Esophagus squamous epithelium (tissue), 4 donors: ENCODE measurements around the gene ASF1A.

ENCODE experiments used
- CTCF ChIP-seq, 6 experiments: fragments of 450-650 bp in 4 of 6; fragments of 200-600 bp in 2 of 6; sonication (generic) in 2 of 6; IDR thresholded peaks; one replicate each; pipeline ENCODE4 v1.5.1; 2016 to 2019; ENCODE audit warnings: antibody characterized with exemption in 6 of 6, mild to moderate bottlenecking in 4 of 6, moderate library complexity in 4 of 6
- POLR2A ChIP-seq, 4 donors: fragments of 450-650 bp; IDR thresholded peaks; one replicate each; pipeline ENCODE4 v1.6.1; 2017; ENCODE audit warnings: antibody characterized with exemption in 4 of 4, mild to moderate bottlenecking in 4 of 4, moderate library complexity in 3 of 4

GRCh38 chr6:118881440-118882313, 12.3 kb upstream of the ASF1A start:
- TF ChIP-seq CTCF (IDR thresholded peaks at IDR 0.05) (no peak), POLR2A (IDR thresholded peaks at IDR 0.05) (no peak)
